Measurements from ENCODE around the gene SVBP. TPM values are rescaled to one million over a fixed set of nuclear protein-coding genes. Genes with fewer than 3 reads are reported as not detected.

Gene SVBP
- total RNA-seq, 2 experiments from 2014 or later = 17.1 to 18.0 TPM

GRCh38 chr1:42759114-42759513 lies 58.1 kb downstream of the SVBP start:
- Mint-ChIP-seq H3K27ac (no peak overlapping the region), H3K27me3 (ENCODE audit: low read depth) (no peaks in the 10 kb centered on the region), H3K4me3 (no peak overlapping the region), H3K4me1 (ENCODE audit: low read depth) (peaks cover 4% of the 10 kb centered on the region), H3K36me3 (ENCODE audit: low read depth) (peaks cover 33% of the 10 kb centered on the region), H3K9me3 (ENCODE audit: insufficient read depth) (no peaks in the 10 kb centered on the region)
- POLR2A ChIA-PET = interaction anchor here (1.2 kb wide), 1 partner anchor 8 kb away, joined by 5 read pairs; the partner anchor contains the start of genes C1orf50 and P3H1
- CTCF ChIA-PET = interaction anchor here (1.2 to 2.7 kb wide), 7 partner anchors 8 to 585 kb away, joined by 3 to 16 read pairs (median 3); partner anchors contain the start of genes C1orf50 and P3H1
- ATAC-seq = no peak
- no peak for DNase-seq

DNA sequence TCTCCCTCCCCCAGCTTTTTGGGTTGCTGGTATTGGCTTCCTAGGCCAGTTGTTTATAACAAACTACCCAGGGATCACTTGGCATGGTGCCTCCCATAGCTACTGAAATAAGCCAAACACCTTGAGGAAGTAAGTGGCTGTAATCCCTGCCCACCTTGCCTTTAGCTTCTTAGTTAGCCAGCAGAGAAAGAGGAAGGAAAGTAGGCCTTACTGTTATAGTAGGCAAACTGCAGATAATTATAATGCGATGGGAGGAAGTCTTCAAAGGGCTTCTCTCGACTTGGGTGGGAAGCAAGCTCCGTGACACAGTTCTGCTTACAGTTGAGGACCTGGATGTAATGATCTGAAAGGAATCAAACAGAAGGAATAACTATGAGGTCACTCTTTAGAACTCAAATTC lies 58.6 kb downstream of the SVBP start:
- ChIA-PET POLR2A (interaction anchor here (1.2 kb wide), 1 partner anchor 8 kb away, joined by 5 read pairs; the partner anchor contains the start of genes C1orf50 and P3H1), CTCF (interaction anchor here (1.2 to 2.7 kb wide), 7 partner anchors 8 to 585 kb away, joined by 3 to 16 read pairs (median 3); partner anchors contain the start of genes C1orf50 and P3H1)
- Mint-ChIP-seq H3K9me3 (ENCODE audit: insufficient read depth) (no peaks in the 10 kb centered on the region), H3K4me3 (no peak overlapping the region), H3K27ac (no peak overlapping the region), H3K4me1 (ENCODE audit: low read depth) (peaks cover 4% of the 10 kb centered on the region), H3K36me3 (ENCODE audit: low read depth) (peaks cover 36% of the 10 kb centered on the region), H3K27me3 (ENCODE audit: low read depth) (no peaks in the 10 kb centered on the region)
- DNase-seq (no peak), ATAC-seq (no peak)

GRCh38 chr1:42757892-42758275 lies 59.3 kb downstream of the SVBP start:
- peaks cover 42% of the 10 kb centered on the region for H3K36me3 Mint-ChIP-seq (ENCODE audit: low read depth)

More at GRCh38 chr1:42757892-42758275, 59.3 kb downstream of the SVBP start:
- Mint-ChIP-seq H3K9me3 (ENCODE audit: insufficient read depth) (no peaks in the 10 kb centered on the region), H3K4me3 (no peak overlapping the region), H3K27me3 (ENCODE audit: low read depth) (no peaks in the 10 kb centered on the region), H3K27ac (no peak overlapping the region), H3K4me1 (ENCODE audit: low read depth) (peaks cover 4% of the 10 kb centered on the region)
- ChIA-PET CTCF (interaction anchor here (0.9 to 2.7 kb wide), 6 partner anchors 9 to 180 kb away, joined by 3 to 16 read pairs (median 4); partner anchors contain the start of genes C1orf50 and P3H1), POLR2A (interaction anchor here (1.2 kb wide), 1 partner anchor 9 kb away, joined by 5 read pairs; the partner anchor contains the start of genes C1orf50 and P3H1)
- ATAC-seq (no peak), DNase-seq (no peak)

Other genes with a start within 250 kb of the SVBP start
- gene PPIH, start 159.0 kb downstream of the SVBP start, total RNA-seq = 100 to 1,000 TPM; 112 to 121 TPM
- 100 to 1,000 TPM; 733 to 791 TPM for gene YBX1, start 135.0 kb downstream of the SVBP start, total RNA-seq
- gene CLDN19, start 77.2 kb downstream of the SVBP start, total RNA-seq = not detected
- gene P3H1, start 50.4 kb downstream of the SVBP start, total RNA-seq = 10 to 100 TPM; 42.9 to 45.5 TPM
- gene C1orf50, start 50.1 kb downstream of the SVBP start, total RNA-seq = 1 to 10 TPM; 6.3 to 6.7 TPM
- under 1 TPM in 1 of 2 experiments, not detected in 1; 0.40 TPM for gene TMEM269, start 32.4 kb downstream of the SVBP start, total RNA-seq
- 1 to 10 TPM; 5.7 to 6.0 TPM for gene ERMAP, start 275 bp downstream of the SVBP start, total RNA-seq
- 1 to 10 TPM; 8.0 to 8.9 TPM for gene ZNF691, start 29.2 kb upstream of the SVBP start, total RNA-seq
- 100 to 1,000 TPM; 113 to 123 TPM for gene SLC2A1, start 141.5 kb upstream of the SVBP start, total RNA-seq

Measured in activated CD8-positive, alpha-beta T cell treated with anti-CD3 and anti-CD28 coated beads, Interleukin-2, amount 10 ng/mL, durations not matched to agents 7 days and 5 days (primary cell).